Stimulated activated CD8-positive, alpha-beta memory T cell treated with anti-CD3 and anti-CD28 coated beads, Interleukin-4, amount 100 ng/mL, for 24 hours (primary cell): ENCODE results near the gene MAPK1IP1L.

Source experiments
- DNase-seq: peaks from one replicate; pipeline ENCODE4 v3.0.0-alpha.2; 2020; ENCODE audit warnings: low read depth

The MAPK1IP1L gene

GRCh38 chr14:55097881-55098560 lies 46.6 kb downstream of the MAPK1IP1L start:
- DNase-seq = peak; percentile 39

GRCh38 chr14:55098561-55098898 lies 47.1 kb downstream of the MAPK1IP1L start:
- DNase-seq = no peak

GRCh38 chr14:55099756-55100155 lies 48.3 kb downstream of the MAPK1IP1L start:
- no peak for DNase-seq

- DNase-seq = no peak
Measured at GRCh38 chr14:55101698-55102097, 50.3 kb downstream of the MAPK1IP1L start.

- no peak for DNase-seq
Measured at GRCh38 chr14:55102141-55102621, 50.7 kb downstream of the MAPK1IP1L start.

GRCh38 chr14:55103005-55103640 lies 51.7 kb downstream of the MAPK1IP1L start:
- DNase-seq = peak; percentile 24

- DNase-seq = no peak
Measured at GRCh38 chr14:55103971-55104954, 52.8 kb downstream of the MAPK1IP1L start.

- no peak for DNase-seq
Measured at GRCh38 chr14:55105991-55106390, 54.5 kb downstream of the MAPK1IP1L start.

- DNase-seq = no peak
Measured at GRCh38 chr14:55107766-55108554, 56.5 kb downstream of the MAPK1IP1L start.

- DNase-seq = no peak
Measured at GRCh38 chr14:55109836-55110235, 58.4 kb downstream of the MAPK1IP1L start.

- no peak for DNase-seq
Measured at GRCh38 chr14:55111122-55111708, 59.8 kb downstream of the MAPK1IP1L start.

- DNase-seq = no peak
Measured at GRCh38 chr14:55114720-55115119, 63.3 kb downstream of the MAPK1IP1L start.

GRCh38 chr14:55115460-55115859 lies 64.0 kb downstream of the MAPK1IP1L start:
- no peak for DNase-seq

GRCh38 chr14:55115861-55116245 lies 64.4 kb downstream of the MAPK1IP1L start:
- no peak for DNase-seq

GRCh38 chr14:55116246-55117030 lies 65.0 kb downstream of the MAPK1IP1L start:
- DNase-seq = no peak

- DNase-seq = no peak
Measured at GRCh38 chr14:55117803-55118441, 66.5 kb downstream of the MAPK1IP1L start.

- DNase-seq = no peak
Measured at GRCh38 chr14:55118761-55119160, 67.3 kb downstream of the MAPK1IP1L start.
